H9 (cell line): Measurements from ENCODE around the gene FBXL5. TPM values are rescaled to one million over a fixed set of nuclear protein-coding genes. Genes with fewer than 3 reads are reported as not detected.

Experiments
- DNase-seq: peaks from one replicate; pipeline ENCODE4 v3.0.0-alpha.2; 2017
- H2AFZ ChIP-seq: one replicate; pipeline ENCODE4 v1.6.1; 2013; ENCODE audit warnings: mild to moderate bottlenecking, low read length, control low read depth, moderate library complexity
- H2AK5ac ChIP-seq: 2 replicates; pipeline ENCODE4 v1.6.1; 2013; ENCODE audit warnings: low read length, control low read depth, mixed read lengths; ENCODE audit not compliant: insufficient read length
- H2BK120ac ChIP-seq: one replicate; pipeline ENCODE4 v1.6.1; 2013; ENCODE audit warnings: low read depth, mild to moderate bottlenecking, low read length, control low read depth, inconsistent platforms; ENCODE audit not compliant: poor library complexity, severe bottlenecking
- H2BK12ac ChIP-seq: 2 replicates; pipeline ENCODE4 v1.6.1; 2013; ENCODE audit warnings: low read length, control low read depth, mixed read lengths, low read depth; ENCODE audit not compliant: insufficient read length
- H2BK15ac ChIP-seq: 2 replicates; pipeline ENCODE4 v1.6.1; 2013; ENCODE audit warnings: low read depth, low read length, control low read depth
- H2BK20ac ChIP-seq: one replicate; pipeline ENCODE4 v1.6.1; 2013; ENCODE audit warnings: low read depth, mild to moderate bottlenecking, low read length, control low read depth, inconsistent platforms; ENCODE audit not compliant: poor library complexity, severe bottlenecking
- H2BK5ac ChIP-seq: 2 replicates; pipeline ENCODE4 v1.6.1; 2013; ENCODE audit warnings: low read length, control low read depth, mixed read lengths; ENCODE audit not compliant: insufficient read length
- H3K14ac ChIP-seq: 2 replicates; pipeline ENCODE4 v1.6.1; 2013; ENCODE audit warnings: low read length, control low read depth; ENCODE audit not compliant: insufficient read depth
- H3K18ac ChIP-seq: 2 replicates; pipeline ENCODE4 v1.6.1; 2013; ENCODE audit warnings: low read depth, mild to moderate bottlenecking, mixed read lengths, low read length, control low read depth; ENCODE audit not compliant: insufficient read length
- H3K23ac ChIP-seq: 2 replicates; pipeline ENCODE4 v1.6.1; 2013; ENCODE audit warnings: low read length, control low read depth, mixed read lengths, low read depth; ENCODE audit not compliant: insufficient read length
- H3K23me2 ChIP-seq: 2 replicates; pipeline ENCODE4 v1.6.1; 2013; ENCODE audit warnings: low read depth, mild to moderate bottlenecking, mixed read lengths, low read length, control low read depth; ENCODE audit not compliant: insufficient read length, poor library complexity, severe bottlenecking
- H3K27ac ChIP-seq: 2 replicates; pipeline ENCODE4 v1.5.1; 2013; ENCODE audit warnings: low read length, control low read depth, mixed read lengths, low read depth; ENCODE audit not compliant: insufficient read length
- H3K27me3 ChIP-seq: 2 replicates; pipeline ENCODE4 v1.6.1; 2013; ENCODE audit warnings: low read length, control low read depth, inconsistent platforms; ENCODE audit not compliant: insufficient read depth
- H3K4ac ChIP-seq: 2 replicates; pipeline ENCODE4 v1.6.1; 2013; ENCODE audit warnings: low read depth, mild to moderate bottlenecking, control low read depth, inconsistent platforms, low read length, moderate library complexity
- H3K4me1 ChIP-seq: 2 replicates; pipeline ENCODE4 v1.6.1; 2013; ENCODE audit warnings: low read length, control low read depth, inconsistent platforms; ENCODE audit not compliant: insufficient read depth
- H3K4me2 ChIP-seq: 2 replicates; pipeline ENCODE4 v1.6.1; 2013; ENCODE audit warnings: low read length, control low read depth, mixed read lengths; ENCODE audit not compliant: insufficient read length, insufficient read depth
- H3K56ac ChIP-seq: 2 replicates; pipeline ENCODE4 v1.6.1; 2013; ENCODE audit warnings: low read depth, mild to moderate bottlenecking, mixed read lengths, low read length, control low read depth; ENCODE audit not compliant: insufficient read length
- H3K79me1 ChIP-seq: 2 replicates; pipeline ENCODE4 v1.6.1; 2013; ENCODE audit warnings: low read depth, mild to moderate bottlenecking, moderate library complexity, low read length, control low read depth, inconsistent platforms; ENCODE audit not compliant: insufficient read depth, poor library complexity, severe bottlenecking
- H3K79me2 ChIP-seq: 2 replicates; pipeline ENCODE4 v1.6.1; 2013; ENCODE audit warnings: low read length, control low read depth, inconsistent platforms; ENCODE audit not compliant: insufficient read depth
- H3K9ac ChIP-seq: 2 replicates; pipeline ENCODE4 v1.6.1; 2013; ENCODE audit warnings: low read length, control low read depth, mixed read lengths; ENCODE audit not compliant: insufficient read length; ENCODE audit errors: extremely low read depth
- H3K9me3 ChIP-seq: one replicate; pipeline ENCODE4 v1.6.1; 2013; ENCODE audit warnings: low read depth, low read length, inconsistent platforms; ENCODE audit not compliant: control insufficient read depth
- H3T11ph ChIP-seq: one replicate; pipeline ENCODE4 v1.6.1; 2013; ENCODE audit warnings: mild to moderate bottlenecking, low read length, control low read depth, inconsistent platforms
- H4K20me1 ChIP-seq: one replicate; pipeline ENCODE4 v1.6.1; 2013; ENCODE audit not compliant: control insufficient read depth, insufficient read length, insufficient read depth
- H4K5ac ChIP-seq: 2 replicates; pipeline ENCODE4 v1.6.1; 2013; ENCODE audit warnings: low read depth, mild to moderate bottlenecking, mixed read lengths, low read length, control low read depth; ENCODE audit not compliant: insufficient read length
- H4K8ac ChIP-seq: replicated peaks from 2 replicates; pipeline ENCODE4 v1.6.1; 2013; ENCODE audit warnings: low read length, control low read depth, mixed read lengths, low read depth; ENCODE audit not compliant: insufficient read length
- H4K91ac ChIP-seq: 2 replicates; pipeline ENCODE4 v1.6.1; 2013; ENCODE audit warnings: low read depth, mild to moderate bottlenecking, moderate library complexity, mixed read lengths, low read length, control low read depth; ENCODE audit not compliant: insufficient read length
- H3K27ac Mint-ChIP-seq, 3 experiments: 2 replicates in 2 of 3; 3 replicates in 1 of 3; pipeline ENCODE4 v1.8.0; 2020 to 2021; ENCODE audit warnings: mixed read lengths in 3 of 3, mild to moderate bottlenecking in 1 of 3, moderate library complexity in 1 of 3
- H3K27me3 Mint-ChIP-seq: 2 replicates; pipeline ENCODE4 v1.8.0; 2021; ENCODE audit warnings: low read depth, mild to moderate bottlenecking, moderate library complexity, mixed read lengths
- H3K36me3 Mint-ChIP-seq, 3 experiments: 2 replicates in 2 of 3; 3 replicates in 1 of 3; pipeline ENCODE4 v1.8.0; 2020 to 2021; ENCODE audit warnings: low read depth in 3 of 3, mixed read lengths in 3 of 3; ENCODE audit not compliant: insufficient read depth in 1 of 3
- H3K4me1 Mint-ChIP-seq, 2 experiments: 2 replicates each; pipeline ENCODE4 v1.8.0; 2020; ENCODE audit warnings: mixed read lengths in 2 of 2
- H3K4me3 Mint-ChIP-seq, 2 experiments: 2 replicates in 1 of 2; 3 replicates in 1 of 2; pipeline ENCODE4 v1.8.0; 2020 to 2021; ENCODE audit warnings: mild to moderate bottlenecking in 2 of 2, mixed read lengths in 2 of 2, moderate library complexity in 1 of 2
- H3K9me3 Mint-ChIP-seq, 2 experiments: 2 replicates in 1 of 2; 3 replicates in 1 of 2; pipeline ENCODE4 v1.8.0; 2020; ENCODE audit warnings: mild to moderate bottlenecking in 2 of 2, mixed read lengths in 2 of 2, moderate library complexity in 1 of 2
- CTCF ChIP-seq: fragments of 200-600 bp; sonication (generic); conservative IDR thresholded peaks from 3 replicates; pipeline ENCODE4 v1.8.0; 2021; ENCODE audit warnings: antibody characterized with exemption, mild to moderate bottlenecking
- WGBS: extraction: QIAGEN DNeasy Blood & Tissue Kit; methylation state at CpG from one replicate; pipeline ENCODE4 v1.1.7; 2013; ENCODE audit warnings: missing lambda C conversion rate, low lambda C conversion rate, mixed read lengths; ENCODE audit not compliant: insufficient read length; ENCODE audit errors: extremely low coverage; 5-methylcytosine and 5-hydroxymethylcytosine counted together
- total RNA-seq: library from RNA; stranded (reverse); gene quantifications from 2 replicates; pipeline ENCODE4 v1.2.1, GENCODE V29; 2021

Gene FBXL5
- total RNA-seq, 1 experiment from 2014 or later: 57.6 TPM

- no peaks in the 10 kb centered on the region for H3K9me3 ChIP-seq
- H3K4me1 ChIP-seq: peaks cover 7% of the 10 kb centered on the region
- H2BK120ac ChIP-seq: peak overlapping the region; percentile 23
- H3K9ac ChIP-seq: no peak overlapping the region
- peak overlapping the region; percentile 70 for H3K27ac ChIP-seq
- no peak for TF ChIP-seq CTCF
- no peak overlapping the region for H3T11ph ChIP-seq
- no peak for DNase-seq
- H3K9me3 Mint-ChIP-seq: peaks cover 5 to 7% of the 10 kb centered on the region in 2 experiments; a peak in 2 of 5 replicates
- H3K4ac ChIP-seq: no peak overlapping the region; the same call in 1 of the 2 replicates
- H3K79me1 ChIP-seq: no peaks in the 10 kb centered on the region
- no peak overlapping the region for H2BK15ac ChIP-seq
- H3K4me2 ChIP-seq: peak overlapping the region; percentile 21
- H3K23me2 ChIP-seq: no peaks in the 10 kb centered on the region
- H4K5ac ChIP-seq: no peak overlapping the region
- no peak overlapping the region for H4K91ac ChIP-seq
- H2BK12ac ChIP-seq: no peak overlapping the region
- H3K4me1 Mint-ChIP-seq: peaks cover 34 to 44% of the 10 kb centered on the region in 2 experiments
- no peaks in the 10 kb centered on the region for H3K79me2 ChIP-seq
- H4K8ac ChIP-seq: no peak overlapping the region
- H3K27me3 Mint-ChIP-seq: no peaks in the 10 kb centered on the region
- no peak overlapping the region for H2AFZ ChIP-seq
- H2BK20ac ChIP-seq: no peak overlapping the region
- H3K4me3 Mint-ChIP-seq: no peak overlapping the region; a peak in 1 of 5 replicates
- no peak overlapping the region for H2BK5ac ChIP-seq
- WGBS: no CpG with 5 or more reads among the region's 7 CpGs
- peaks cover 16 to 38% (median 28%) of the 10 kb centered on the region in 3 experiments for H3K36me3 Mint-ChIP-seq
- peak overlapping the region; percentile 92 for H3K18ac ChIP-seq
- no peaks in the 10 kb centered on the region for H4K20me1 ChIP-seq
- no peak overlapping the region for H3K23ac ChIP-seq
- peak overlapping the region; percentile 31 to 82 (median 70); a peak in 5 of 7 replicates for H3K27ac Mint-ChIP-seq
- no peaks in the 10 kb centered on the region for H3K27me3 ChIP-seq
- no peak overlapping the region for H3K14ac ChIP-seq
- no peak overlapping the region for H2AK5ac ChIP-seq
- no peak overlapping the region for H3K56ac ChIP-seq
These were observed 35.1 kb upstream of the FBXL5 start for GRCh38 chr4:15690020-15690809.
